Stimulated activated CD4-positive, alpha-beta T cell treated with anti-CD3 and anti-CD28 coated beads, TNF-alpha, amount 100 ng/mL, for 1 hour (primary cell): ENCODE results near the gene LPAR5.

Experiments
- DNase-seq, 3 donors: peaks; one replicate each; pipeline ENCODE4 v3.0.0-alpha.2; 2020; ENCODE audit warnings: low read depth in 3 of 3, low spot score in 1 of 3

The LPAR5 gene

DNA sequence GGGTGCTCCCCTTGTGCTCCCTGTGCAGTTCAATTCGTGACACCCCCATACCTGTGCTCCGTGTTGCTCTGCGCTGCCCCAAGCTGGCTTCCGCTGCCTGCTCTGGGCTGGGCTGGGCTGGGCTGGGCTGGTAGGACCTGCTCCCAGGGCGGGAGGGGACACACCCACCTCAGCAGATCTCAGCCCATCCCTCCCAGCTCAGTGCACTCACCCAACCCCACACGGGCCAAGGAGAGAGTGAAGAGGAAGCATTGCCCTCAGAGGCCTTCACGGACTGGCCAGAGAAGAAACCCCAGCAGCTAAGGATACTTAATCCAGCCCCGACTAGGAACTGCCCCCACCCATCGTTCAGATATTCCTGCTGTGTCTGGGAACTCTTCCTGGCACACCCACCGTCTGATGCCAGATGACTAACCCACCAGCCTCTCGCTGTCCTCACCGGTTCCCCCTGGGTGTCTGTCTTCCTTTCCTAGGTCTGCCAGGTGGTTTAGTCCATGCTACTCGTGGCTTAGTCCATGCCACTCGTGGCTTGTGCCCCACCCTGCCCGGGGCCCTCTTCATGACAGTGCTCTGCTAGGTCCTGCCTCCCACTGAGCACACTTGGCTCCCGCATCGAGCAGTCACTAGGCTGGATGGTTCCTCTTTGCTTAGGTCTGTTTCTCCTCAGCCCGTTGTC is at the start of gene LPAR5:
TSS of gene LPAR5 (minus strand) at position 104 of the 676 bp plus-strand sequence. CDS start 14,711 bp downstream, outside the sequence.
- DNase-seq = no peak

DNA sequence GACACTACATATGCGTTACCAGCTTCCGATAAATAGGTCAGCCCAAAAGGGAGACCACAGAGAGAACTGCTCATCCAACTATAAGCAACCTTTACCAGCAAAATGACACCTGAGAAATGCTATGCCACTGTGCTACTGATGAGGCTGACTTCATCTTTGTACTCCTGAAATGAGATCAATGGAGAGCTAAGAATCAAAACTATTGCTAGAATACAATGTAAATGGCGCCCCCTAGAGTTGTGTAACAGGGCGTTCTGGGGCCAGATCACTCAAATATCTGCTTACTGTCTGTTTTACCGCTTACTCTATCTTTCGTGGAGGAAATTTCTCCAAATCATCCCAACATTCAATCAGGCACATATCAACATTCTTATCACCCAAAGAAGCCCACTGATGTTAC is 48.9 kb upstream of the LPAR5 start:
- DNase-seq = no peak

DNA sequence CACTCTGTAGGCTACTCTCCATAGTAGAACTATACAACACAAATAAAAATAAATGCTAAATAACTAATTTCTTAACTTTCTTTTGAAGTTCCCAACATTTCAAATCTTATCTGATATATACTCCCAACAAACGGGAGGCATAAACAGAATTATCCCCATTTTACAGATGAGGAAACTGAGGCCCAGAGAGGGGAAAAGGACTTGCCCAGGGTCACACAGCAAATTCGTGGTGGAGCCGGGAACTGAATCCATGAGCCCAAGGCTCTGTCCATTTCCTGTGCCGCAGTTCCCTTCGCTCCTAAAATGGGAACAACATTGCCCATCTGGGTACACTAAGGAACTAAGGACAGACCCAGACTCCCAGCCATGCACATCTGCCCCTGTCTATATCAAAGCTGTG is 41.2 kb upstream of the LPAR5 start:
- no peak for DNase-seq

DNA sequence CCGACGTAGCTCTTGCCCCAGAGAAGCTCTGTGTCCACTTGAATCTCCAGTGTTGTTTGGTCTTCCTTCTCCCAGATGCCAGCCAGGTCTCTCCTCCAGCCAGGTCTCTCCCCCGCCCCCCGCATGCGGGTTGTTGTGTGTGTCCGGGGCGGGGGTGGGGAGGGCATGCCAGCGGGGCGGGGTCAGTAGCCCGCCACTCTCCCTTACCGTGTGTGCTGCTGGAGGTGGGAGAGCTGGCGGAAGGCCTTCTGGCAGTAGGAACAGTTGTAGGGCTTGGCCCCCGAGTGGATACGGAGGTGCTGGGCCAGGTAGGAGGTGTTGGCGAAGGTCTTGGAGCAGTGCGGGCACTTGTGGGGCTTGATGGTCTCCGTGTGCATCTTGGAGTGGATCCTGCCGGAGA is 36.4 kb upstream of the LPAR5 start:
- no peak for DNase-seq

DNA sequence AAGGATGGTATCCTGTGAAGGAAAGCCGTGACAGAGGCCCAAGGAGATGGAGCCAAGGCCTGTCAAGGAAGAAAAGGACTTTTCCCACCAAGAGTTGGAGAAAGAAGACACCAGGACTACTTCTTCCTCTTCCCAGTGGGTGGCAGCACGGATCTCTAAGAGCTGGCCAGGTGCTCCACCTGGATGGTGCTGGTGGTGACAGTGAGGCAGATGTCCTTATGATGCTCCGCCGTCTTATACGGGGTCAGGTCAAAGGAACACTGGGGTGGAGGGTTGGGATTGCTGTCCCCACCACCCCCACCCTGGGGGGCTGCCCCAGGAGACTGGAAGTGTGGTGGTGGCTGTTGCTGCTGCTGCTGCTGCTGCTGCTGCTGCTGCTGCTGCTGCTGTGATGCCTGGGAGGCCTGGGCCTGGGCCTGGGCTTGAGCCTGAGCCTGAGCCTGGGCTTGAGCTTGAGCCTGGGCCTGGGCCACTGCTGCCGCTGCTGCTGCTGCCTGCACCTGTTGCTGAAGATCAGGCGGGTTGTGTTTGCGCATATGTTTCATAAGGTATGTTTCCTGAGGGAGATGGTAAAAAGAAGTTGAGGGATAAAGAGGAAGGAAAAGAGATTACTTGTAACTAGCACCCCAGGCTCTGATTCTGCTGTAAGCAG is 31.9 kb upstream of the LPAR5 start:
- DNase-seq = no peak

DNA sequence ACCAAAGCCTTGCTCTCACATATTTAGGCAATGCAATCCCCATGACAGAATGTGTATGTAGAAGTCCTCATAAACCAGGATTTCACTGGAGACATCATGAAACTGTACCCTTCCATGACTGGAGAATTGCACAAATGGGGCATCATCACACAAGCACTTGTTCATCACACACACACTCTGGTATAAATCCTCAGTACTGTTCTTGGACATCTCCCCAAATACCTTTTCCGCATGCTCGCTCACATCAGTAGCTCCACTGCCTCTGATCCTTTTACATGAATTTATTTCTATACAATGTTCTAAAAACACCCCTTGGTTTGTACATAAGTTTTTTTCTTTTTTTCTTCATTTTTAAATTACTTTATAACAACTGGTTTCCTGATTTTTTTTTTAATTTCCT is 30.5 kb upstream of the LPAR5 start:
- no peak for DNase-seq

DNA sequence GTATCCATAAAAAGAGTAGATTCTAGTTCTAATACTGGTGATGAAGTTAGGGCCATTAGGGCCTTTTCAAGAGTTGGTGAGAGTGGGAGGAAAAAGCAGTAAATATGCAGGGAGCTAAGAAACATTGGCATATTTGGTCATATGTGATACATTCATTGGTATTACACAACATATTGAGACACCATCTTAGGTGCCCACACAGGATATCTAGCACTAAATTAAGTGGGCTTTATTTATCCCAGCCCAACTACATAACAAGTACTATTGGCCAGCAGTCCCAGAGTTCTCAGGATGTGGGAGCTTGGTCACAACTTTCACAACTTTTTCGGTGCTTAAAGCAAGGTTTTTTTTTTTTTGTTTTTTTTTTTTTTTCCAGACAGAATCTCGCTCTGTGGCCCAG is 29.1 kb upstream of the LPAR5 start:
- no peak for DNase-seq

DNA sequence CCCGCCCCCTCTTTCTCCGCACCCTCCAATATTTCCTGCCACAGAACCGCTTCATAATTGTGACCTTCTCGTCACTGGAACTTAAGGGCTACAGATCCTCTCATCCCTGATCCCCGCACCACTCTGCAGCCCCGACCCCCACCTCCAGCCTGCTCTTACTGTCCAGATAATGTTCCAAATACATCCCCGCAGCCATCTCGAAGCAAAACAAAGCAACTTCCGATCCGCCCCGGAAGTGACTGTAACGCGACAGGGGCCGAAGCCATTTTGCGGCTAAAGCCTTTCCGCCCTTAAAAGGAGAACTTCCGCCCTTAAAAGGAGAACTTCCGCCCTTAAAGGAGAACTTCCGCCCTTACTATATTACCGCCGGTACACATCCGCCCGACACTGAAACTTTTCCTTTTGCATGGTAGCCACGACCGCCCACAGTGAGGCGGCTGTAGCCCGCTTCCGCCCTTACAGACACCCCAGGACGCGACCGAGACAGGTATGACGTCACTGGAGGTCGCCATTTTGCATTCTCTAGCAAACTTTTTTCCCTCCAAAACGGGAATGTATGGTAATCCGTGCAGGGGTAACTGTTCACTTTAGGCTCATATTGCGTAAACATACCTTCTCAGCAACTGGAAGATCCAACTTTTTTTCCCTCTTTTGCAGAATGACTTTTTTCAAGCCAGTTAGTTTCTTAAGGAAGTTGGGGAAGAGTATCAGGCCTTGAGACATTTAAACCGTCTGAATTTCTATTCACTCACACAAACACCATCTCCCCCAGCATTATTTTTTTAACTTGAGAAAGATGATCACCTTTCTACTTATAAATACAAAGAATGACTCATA is 27.4 kb upstream of the LPAR5 start, which contains the start of gene ING4:
TSS of gene ING4 (minus strand) at position 214 of the 837 bp plus-strand sequence. CDS start at position 196, 18 bp downstream.
- DNase-seq = peak; percentile 82 to 92 (median 90)

DNA sequence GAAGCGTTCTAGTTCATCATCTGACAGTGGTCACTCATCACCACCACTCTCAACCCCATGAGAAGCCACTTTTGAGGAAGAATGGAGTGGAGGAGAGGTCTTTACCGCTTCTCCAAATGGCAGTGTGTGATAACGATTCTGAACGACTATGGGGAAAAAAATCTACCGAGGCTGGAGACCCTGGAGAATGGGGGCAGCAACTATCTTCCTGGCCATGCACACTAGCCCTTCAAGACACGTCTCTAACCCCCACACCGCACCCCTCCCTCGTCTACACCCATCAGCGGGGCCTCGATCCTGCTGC is 26.8 kb upstream of the LPAR5 start:
- no peak for DNase-seq

DNA sequence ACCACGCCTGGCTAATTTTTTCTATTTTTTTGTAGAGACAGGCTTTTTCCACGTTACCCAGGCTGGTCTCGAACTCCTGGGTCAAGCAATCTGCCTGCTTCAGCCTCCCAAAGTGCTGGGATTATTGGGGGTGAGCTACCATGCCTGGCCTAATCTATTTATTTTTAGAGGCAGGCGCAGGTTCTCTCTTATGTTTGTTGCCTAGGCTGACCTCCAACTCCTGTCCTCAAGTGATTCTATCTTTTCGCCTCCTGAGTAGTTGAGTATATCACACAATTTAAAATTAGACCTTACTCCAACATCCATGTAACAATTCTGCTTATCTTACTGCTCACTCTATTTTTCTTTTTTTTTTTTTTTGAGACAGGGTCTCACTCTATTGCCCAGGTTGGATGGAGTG is 18.2 kb upstream of the LPAR5 start:
- no peak for DNase-seq

DNA sequence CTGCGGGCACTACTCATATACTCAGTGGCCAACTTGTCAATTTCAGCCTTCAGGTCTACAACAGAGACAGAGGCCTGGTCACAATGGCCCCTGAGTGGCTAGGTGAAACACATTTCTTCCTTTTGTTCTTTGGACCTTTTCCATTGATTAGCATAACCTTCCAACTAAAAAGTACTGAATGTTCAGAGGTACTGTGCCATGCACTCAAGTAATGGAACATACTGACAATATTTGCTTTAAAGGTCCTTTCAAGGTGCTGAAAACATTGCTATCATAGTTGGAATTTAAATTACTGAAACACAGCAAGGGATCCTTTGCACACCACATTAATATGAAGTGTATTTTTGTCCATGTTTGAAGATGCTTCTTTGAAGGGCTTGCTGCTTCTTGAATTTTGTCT is 17.6 kb upstream of the LPAR5 start:
- DNase-seq = no peak

DNA sequence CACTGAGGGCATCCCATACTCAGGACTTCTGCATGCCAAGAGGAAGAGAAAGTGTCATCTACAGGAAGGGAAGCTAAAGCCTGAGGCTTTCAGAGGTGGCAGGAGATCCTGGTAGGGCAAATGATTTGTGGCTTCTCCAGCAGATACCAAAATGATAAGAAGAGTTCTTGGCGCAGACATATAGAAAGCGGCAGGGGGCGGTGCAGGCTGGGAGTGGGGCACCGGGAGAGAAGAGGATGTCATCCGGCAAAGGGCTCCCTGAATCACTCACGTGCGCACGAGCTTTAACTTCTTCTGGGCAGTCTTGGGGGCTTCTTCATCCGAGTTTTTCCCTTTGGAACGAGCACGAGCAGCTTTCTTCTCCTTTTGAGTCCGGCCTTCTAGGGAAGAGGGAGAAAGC is 16.6 kb upstream of the LPAR5 start:
- DNase-seq = no peak

DNA sequence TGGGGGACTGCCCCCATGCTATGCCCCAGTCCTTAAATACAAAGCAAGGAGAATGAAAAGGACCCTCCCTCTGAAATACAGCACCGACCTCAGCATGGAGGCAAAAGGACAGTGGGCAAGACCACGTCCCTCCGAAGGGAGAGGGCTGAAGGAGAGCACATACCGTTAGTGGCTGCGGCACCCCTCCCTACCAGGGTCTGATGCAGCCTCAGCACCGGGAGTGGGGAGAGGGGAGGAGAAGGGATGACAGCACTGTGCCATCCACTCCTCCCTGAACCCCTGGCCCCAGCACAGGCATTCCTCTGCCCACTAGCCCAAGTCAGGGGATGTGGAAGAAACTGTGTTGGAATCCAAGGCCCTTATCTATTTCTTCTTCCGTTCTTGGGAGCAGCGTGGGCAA is 15.1 kb upstream of the LPAR5 start:
- DNase-seq = no peak

DNA sequence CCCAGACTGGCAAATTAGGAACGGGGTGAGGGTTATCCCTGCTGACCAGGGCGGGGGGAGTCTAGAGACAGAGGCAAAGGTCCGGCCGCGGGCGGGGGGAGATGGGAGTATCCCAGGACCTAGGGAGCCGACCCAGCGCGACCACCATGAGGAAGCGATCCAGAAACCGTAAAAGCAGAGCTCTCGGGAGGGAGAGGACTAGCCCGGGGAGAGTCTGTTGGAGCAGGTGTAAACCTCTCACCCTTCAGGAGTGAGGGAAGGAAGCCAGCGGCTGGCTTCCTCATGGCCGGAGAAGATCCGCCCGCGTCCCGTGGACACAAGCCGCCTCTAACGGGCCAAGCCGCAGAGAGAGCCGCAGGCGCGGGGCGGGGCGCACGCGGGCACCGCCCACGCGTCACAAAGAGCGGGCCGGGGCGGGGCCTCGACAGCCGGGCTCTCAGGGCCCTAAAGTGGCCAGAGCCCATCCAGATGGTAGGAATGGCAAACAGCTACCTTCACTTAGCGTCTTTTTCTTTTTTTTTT is 11.4 kb upstream of the LPAR5 start, which contains the start of gene ACRBP:
TSS of gene ACRBP (minus strand) at position 350 of the 522 bp plus-strand sequence. CDS start at position 284, 66 bp downstream.
- no peak for DNase-seq

DNA sequence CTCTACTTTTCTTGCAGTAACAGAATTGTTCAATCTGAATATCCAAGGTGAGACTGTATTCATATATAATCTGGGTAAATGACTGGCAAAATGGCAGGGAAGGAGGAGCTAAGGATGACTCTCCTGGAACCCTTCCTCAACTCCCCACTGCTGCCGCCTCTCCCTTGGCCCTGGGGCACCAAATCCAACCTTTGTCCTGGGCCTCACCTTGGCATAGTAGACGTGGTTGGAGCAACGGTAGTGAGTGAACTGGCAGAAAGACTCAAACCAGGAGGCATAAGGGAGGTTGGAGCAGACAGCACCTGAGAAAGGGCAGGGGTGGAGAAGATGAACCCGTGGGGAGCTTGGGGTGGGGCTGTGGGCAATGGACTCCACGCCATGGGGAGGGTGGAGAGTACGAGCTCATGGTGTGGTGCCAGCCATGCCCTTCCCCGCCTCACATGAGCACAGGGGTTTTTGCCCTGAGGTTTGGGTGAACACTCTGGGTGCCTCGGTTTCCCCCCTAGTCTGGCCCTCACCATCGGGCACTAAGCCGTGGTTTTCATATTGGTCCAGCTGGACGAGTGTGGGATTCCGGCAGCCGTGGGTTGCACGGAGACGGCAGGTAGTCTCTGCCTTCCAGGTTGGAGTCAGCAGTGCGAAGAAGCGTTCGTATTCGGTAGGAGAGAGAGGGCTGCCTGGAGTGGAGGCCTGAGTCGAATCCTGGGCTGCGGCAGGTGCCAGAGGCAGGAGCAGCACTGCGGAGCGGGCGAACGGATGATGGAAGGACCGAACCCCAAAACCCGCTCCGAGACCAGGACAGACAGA is 10.7 kb upstream of the LPAR5 start:
- DNase-seq = no peak

DNA sequence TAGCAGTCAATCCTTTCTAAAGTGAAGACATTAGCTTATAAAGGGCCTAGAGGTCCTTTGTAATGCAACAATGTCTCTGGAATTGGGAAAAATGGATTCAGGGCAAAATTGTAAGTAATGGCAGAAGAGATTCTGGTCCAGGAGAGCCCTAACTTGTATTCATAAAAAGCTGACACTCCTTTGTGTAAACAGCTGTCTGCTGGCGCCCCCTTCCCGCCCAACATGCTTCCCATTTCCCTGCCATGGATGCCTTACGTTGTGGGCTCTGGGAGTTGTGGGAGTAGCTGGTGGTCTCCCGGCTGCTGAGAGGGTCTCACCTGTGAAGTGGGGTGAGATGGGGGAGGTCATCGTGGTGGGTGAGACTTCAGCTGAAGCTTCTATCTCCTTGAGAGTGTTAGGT is 9.1 kb upstream of the LPAR5 start:
- DNase-seq = no peak

DNA sequence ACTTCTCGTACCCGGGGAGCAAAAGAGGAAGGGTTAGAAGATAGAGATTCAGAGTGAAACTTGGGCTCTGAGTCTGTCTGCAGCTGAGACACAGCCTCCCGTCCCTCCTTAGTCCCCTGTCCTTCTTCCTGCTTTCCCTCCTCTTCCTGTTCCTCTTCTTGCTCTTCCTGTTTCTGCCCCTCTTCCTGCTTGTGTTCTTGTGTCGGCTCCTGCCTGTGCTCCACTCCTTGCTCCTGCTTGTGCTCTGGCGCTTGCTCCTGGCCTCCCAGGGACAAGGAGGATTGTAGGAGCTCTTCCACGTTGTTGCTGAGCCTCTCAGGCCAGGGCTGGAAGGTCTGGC is 8.5 kb upstream of the LPAR5 start:
- no peak for DNase-seq

DNA sequence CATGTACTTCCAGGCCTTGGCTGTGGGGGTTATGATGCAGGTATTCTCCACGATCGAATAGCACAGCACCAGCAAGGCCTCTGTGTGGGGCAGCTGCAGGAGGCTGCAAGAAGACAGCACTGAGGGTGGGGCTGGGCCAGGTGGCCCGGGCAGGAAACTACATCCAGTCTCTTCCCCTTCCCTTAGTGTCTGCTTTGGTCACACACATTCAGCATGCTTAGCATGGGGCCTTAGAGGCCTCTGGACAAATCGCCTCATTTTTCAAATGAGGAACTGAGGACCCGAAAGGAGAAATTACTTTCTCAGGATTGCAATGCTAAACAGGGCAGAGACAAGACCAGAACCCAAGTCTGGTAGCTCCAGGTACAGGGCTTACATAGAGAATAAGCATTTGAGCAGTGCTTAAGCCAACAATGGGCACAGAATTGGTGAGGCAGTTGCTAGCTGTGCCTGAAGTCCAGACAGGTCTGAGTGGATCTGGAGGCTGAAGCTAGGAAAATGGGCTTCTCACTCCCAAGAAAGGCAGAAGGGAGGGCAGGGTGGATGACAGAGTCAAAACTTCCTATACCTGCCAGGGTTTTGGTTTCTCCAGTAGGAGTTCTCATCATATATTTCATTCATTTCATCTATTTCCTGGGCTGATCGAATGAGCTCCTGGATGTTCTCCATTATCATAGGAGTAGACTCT is 8.0 kb upstream of the LPAR5 start:
- DNase-seq = no peak

DNA sequence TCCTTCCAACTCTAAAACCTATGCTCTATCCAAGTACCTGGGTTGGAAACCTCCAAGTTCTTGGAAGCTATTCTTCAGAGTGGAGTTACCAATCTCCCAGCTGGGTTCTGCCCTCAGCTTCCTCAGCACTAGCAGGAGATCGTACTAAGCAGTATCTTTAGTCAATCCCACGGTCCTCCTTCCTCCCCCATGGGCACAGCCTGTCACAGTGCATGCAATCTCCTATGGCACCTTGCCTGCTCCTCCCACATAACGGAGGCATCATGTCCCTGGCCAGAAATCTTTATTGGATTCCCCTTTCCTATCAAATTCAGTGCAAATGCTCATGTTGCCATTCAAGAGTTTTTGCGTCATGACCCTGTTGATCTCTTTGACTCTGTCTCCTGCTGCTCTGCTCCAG is 5.4 kb upstream of the LPAR5 start:
- DNase-seq = no peak

DNA sequence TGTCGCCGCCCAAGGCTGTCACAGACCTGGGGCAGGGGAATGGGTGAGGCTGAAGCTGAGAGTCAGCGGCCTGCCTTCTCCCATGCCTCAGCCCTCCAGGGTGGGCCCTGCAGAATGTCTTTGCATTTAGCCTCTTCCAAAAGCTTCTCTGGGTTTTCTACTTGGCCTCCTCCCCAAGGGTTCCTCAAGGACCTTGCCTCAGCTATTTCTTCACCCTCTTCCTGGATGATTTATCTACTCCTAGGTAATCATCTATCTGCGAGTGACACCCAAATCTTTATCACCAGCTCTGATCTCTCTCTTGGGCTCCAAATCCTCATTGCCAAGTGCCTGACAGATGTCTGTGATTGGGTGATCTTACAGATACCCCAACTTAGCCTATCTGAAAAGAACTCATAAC is 4.7 kb upstream of the LPAR5 start:
- no peak for DNase-seq
